AG20443 (cell line): ENCODE results near the gene PITX2.

Experiments
- DNase-seq: peaks from one replicate; pipeline ENCODE4 v3.0.0; 2012; ENCODE audit warnings: low spot score, mixed read lengths

PITX2 gene

DNA sequence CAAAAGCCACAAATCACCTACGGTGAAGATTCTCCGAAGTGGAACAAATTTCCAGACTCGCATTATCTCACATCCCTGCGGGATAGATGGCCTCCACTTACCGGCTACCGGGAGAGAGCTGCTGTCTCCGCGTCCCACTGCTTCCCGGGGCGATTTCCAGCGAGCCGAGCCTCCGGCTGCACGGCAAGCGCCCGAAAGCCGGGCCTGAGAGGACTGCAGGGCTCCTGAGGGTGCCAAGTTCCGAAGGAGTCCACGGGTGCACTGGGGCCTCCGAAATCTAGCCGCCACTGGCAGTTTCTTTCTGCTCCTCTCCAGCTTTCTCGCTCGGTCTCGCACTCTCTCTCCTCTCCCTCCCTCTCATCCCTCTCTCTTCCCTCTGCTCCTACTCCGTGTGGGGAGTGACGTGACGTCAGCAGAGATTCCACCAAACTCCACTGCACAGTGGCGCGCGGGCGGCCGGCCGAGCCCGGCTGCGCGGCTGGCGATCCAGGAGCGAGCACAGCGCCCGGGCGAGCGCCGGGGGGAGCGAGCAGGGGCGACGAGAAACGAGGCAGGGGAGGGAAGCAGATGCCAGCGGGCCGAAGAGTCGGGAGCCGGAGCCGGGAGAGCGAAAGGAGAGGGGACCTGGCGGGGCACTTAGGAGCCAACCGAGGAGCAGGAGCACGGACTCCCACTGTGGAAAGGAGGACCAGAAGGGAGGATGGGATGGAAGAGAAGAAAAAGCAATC lies 14.0 kb upstream of the PITX2 start:
- peak; percentile 94 for DNase-seq

DNA sequence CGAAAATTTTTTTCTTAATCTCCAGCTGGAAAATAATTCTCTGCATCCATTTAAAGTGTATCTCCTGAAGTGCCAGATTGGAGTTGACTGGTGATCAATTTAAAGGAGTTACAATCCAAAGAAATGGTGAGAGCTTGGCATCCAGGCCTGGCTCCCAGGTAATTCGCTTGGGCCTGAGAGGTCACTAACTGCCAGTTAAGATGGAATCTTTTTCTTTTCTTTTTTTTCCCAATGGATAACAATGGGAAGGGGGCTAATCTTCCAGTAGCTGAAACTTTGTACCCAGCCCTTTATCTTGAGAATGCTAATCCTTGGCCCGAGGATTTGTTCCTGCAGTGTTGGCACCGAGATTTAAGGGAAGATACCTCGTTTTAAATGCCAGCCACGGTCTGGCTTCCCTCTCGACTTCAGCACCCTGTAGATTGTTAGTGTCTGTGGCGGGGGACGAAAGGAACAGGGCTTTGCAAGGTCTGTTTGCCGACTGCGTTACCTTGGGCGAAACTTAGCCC lies 13.3 kb upstream of the PITX2 start:
- no peak for DNase-seq

DNA sequence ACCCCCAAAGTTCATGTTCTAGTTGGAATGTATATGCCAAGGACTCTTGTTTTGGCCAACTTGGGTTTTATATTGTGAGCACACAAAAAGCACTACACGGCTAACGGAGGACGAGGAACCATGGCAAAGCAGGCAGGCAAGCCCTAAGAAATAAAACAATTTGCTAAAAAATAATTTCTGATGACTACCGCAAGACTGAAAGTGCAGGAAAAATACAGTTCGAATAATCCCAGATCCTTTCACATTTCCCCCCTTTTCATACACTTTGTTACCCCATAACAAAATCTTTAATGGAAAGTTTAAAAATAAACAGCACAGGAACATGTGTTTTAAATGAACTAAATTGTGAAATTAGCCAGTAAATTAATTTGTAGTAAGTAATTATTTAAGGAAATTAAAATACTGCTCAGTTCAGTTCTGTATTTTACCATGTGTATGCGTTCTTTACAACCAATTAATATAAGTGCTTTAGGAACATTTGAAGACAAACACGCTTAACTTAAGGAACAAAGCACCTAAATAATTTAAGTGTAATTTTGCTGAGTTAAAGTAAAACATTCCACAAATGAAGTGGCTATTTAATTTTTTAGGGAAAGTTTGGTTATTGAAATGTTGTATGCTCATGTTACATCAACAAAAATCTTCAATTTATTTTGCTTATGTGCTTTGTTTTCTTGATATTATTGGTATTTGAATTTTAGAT lies 12.4 kb upstream of the PITX2 start:
- no peak for DNase-seq

DNA sequence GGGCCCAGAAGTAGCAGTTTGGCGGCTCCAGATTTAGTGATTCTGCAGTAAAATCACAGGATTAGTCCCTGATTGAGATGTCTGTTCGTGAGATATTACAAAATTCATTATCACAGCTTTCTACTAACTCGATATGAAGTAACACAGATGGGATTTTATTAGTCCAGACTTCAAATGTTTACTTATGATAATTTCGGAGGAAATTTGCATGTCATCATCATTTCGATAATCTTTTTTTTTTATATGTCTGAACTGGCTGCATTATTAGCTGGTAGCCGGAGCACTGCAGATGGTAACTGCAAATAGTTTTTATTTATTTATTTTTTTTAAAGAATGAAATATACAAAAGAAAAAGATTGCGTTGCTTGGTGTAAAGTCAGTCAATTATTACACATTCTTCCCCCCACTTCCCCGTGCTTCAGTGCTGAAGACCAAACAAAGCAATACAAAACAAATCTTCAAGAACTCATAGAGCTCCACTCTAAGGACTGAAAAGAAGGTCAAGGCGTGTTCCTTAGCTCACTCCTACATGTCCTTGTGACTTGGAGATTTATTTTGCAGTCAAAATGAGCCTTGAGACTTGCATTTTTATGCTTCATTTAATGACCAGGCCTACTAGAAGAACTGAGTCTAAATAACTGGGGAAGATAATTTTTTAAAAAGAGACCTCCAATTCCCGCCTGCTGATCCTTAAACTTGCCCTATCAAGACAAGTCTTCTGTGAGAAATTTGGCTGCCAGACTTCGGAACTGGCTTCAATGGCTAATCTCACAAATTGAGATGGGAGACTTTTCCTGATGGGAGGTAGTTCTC lies 11.7 kb upstream of the PITX2 start:
- no peak for DNase-seq

DNA sequence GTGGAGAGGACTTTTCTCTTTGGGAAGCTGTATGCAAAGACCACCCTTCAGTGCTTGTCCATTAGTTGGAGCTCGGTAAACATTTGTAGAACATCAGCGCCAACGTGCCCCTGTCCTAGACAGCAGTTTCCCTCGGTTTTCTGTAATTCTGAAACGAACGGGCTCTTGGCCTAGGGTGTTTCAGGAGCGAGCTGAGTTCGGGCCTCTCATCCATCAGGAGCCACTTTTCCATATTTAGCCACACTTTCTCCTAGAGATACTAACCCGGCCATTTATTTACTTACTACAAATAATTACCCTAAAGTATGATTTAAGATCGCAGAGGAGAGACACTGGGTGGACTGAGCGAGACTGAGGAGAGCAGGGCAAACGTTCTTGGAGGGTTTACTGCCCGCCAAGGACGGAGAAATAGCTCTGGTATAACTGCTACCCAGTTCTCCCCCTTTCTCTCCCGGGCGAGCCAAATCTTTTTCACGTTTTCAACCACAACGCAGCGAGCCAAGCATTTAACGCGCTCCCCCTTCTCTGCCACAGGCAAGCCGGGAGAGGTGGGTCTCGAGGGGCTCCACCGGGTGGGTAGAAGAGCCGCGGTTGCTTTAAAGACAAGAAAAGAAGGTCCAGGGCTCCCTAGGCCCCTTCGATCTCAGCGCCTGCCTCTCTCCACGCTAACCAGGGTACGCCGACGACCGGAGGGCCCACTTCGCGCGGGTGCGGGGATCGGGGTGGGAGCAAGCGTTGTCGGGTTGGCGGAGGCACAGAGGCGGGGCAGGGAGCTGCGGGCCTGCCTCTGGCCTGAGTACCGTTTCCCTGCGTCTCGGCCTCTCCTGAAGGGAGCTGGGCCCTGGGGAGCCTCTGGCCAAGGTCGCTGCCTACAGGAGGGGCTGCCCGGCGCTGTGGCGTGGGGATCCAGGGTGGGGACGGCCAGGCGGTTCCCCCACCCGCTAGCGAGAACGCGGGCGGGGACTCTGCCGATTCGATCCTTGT lies 10.8 kb upstream of the PITX2 start:
- DNase-seq: no peak

DNA sequence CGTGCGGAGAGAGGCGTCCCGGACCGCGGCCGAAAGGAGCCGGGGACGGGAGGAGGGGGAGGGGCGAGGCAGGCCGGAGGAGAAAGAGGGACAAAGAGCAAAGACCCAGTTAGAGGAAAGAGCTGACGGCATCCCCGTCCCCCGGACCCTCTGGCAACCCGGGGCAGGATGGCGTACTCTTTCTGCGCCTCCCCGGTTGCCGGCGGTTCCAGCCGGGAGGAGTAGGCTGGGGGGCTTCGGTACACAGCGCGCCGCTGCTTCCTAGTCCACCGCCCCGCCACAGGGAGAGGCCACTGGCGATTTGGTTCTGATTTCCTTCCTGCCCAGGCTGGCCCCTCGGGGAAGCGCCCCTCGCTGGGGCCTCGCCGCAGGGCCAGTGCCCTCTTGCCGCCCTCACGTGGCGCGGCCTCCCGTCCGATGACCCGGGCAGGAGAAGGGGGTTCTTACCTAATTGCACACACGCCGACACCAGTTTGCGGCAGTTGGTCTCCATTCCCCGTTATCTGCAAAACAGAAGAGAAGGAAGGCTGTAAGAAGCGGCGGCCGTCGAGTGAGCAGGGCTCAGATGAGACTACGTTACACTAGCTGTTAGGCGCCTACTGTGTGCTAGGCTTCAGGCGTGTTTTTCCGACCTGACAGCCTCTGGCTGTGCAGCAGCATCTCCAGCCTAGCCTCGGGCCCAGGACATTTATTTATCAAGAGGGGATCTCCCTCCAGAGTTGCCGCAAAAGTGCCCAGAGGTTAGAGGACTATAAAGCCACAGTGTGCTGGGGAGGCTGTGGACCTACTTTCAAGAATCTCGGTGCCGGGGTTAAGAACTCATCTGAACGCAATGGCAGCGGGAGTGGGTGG lies 9.9 kb upstream of the PITX2 start:
- DNase-seq: no peak

DNA sequence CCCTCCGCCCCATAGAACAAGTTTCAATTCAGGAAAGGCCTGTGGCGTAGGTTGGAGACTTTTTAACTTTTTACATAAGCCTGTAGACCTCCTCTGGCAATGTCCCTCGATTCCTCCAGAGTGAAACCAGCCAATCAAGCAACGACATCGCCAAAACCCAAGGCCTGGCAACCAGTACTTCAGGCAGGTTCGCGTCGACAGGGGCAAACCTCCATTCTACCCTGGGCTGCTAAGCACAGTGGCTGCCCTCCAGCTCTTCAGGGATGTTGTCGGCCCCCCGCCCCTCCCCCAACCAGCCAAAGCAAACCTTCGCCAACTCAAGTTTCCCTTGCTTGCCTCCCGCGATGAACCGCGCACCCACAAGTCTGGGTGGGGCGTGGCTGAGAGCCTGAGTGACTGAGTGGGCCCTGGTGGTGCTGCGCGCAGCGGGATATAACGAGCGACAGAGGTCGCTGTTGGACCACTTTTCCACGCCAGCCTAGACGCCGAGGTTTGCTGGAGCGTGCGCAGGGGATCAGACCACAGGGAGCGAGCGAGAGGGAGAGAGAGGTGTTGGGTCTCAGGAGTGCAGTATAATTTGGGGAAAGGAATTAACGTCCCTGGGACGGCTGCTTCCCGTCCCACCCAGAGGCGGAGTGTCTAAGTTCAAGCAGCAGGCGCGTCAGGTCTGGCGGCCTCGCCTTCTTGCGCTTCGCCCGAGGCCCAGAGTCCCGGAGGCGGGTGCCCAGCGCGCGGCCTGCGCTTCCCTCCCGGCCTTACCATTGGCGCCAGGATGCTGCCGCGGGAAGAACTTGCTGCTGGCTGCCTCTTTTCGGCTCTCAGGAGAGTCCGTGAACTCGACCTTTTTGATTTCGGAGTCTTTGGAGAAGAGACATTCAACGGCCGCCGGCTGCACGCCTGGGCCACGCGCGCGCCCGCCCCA lies 9.0 kb upstream of the PITX2 start:
- DNase-seq: peak; percentile 31

DNA sequence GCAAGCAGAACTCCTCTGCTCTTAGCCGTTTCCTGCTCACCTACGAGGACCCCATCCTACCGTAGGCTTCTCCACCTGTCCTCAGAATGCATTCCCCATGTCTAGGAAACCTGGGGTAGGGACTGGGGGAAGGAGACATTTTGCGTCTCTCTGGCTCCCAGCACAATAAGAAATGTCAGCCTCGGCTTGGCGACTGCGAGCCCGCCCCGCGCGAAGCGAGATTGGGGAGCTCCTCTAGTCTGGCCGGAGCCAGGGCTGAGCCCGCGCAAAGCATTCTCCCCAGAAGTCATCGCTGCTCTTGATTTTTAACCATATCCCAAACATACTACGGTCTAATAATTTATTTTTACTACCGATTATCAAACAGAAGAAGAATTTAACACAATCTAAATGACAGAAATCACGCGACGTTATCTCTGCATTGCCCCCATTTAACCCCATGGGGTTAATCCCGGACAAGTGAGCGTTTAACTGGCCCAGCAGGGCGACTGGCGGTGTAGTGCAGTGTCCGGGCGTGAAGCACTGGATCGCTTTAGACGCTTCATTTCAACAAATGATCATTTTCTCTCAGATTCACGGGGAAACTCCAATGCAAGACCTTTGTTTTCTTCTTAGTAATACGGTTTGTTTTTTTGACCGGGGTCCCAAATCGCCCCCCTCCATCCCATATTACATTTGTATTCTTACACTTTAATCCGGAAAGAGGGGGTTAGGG lies 8.0 kb upstream of the PITX2 start:
- no peak for DNase-seq

DNA sequence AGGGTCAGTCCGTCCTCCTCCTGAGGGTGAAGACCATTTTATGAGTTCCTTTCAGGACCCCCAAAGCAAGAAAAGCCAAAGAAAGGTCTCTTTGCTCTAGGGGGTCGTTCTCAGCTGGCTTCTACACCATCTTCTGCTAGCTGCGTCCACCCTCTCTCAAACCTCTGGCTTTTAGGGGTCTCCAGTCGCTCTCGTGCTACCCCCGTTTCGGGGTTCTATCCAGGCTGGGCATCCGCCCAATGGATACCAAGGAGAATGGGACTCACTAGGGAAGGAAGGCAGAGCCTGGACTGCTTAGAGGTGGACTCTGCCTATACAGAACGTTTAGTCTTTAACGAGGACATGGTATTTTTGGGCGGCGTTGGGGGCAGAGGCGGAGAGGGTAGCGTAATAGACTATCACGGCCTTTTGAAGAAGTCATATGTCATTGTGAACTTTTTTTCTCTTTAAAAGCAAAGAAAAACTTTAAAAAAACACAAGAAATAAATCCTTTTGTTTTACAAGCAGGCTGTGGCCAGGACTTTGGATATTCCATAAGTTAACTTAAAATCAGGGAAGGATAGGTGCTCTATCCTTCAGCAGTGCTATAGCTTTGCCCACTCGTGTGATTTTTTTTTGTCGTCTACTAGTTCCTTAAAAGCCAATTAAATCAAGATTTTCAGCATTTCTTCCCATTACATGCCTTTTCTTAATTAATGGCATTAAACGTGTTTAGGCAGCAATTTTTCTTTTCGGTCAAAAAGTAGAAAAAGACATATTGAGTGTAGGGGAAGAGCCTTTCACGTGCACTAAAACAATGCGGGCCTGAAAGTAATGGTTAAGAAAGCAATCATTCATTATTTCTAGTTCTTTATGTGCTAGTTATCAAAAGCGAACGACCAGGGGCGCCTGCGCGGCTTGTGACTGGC lies 7.2 kb upstream of the PITX2 start:
- no peak for DNase-seq

DNA sequence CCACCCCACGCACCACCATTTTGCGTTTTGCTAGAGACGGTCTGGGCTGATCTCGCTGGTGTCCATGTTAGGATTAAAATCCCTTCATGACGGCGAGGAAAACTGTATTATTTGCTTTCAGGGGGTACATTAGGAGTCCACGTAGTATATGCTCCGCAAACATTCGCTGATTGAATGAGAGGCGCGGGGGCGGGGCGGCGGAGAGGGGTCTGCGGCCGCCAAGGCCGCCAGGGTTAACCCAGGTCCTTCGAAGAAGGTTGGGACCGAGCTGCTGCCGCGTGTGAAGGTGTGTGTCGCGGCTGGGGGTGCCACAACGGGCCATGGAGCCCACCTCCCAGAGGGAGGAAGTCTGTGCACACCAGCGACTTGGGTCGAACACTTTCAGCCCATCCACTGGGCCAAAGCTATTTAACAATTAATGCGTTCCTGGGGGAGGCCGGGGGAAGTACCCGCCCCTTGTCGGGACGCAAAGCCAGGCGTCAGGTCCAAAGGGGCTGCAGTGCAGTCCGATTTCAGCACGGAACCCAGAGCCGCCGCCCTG lies 6.4 kb upstream of the PITX2 start:
- DNase-seq: no peak

DNA sequence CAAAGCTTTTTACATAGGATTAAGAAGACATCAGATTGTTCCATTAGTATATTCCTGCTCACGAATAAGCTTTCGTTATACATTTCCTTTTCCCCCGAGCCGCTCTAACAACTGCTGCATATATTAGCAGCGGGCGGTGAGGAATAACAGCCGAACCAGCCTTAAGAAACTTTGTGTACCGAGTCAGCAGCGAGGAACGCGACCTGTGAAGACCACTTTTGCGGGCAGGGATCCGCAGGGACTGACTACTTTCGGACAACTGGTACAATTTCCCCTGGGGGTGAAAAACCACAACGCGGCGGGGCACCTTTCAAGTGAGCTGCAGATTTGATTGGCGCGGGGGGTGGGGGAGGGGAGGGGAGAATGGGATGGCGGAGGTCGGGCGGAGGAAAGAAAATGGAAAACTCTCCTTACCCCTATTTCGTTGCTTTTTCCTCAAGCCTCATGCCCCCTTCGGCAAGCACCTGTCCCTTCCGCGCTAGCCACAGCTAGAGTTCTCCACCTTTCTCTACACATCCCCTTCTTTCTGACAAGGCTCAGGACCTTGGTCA lies 5.9 kb upstream of the PITX2 start:
- DNase-seq: no peak

DNA sequence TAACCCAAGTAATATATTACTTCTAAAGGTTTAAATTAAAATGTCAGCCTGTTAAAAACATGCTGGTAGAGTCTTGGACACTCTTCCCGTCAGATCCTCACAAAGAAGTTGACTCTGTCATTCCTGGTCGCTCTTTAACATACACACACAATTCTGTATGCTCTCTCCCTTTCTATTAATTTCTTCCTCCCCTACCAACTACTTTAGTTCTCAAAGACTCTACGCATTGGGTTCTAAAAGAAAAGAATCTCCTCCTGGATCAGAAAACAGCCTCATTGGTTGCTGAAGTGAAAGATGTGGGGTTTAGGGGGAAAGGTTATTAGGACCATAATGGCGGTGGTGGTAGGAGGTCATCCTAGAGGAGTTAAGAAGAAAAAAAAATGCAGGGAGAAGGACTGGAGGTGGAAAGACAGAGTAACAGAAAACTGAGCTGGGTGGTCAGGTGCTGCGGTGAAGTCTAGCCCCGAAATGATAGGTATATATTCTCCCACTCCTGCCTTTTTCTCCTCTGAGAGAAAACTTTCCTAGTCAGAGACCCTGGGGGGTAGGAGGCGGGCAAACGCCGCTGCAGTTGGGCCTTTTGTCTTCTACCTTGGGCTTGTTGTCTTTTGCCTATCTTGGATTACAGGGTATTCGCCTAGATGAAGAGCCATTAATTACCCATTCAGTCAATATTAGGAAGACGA lies 5.2 kb upstream of the PITX2 start:
- no peak for DNase-seq

DNA sequence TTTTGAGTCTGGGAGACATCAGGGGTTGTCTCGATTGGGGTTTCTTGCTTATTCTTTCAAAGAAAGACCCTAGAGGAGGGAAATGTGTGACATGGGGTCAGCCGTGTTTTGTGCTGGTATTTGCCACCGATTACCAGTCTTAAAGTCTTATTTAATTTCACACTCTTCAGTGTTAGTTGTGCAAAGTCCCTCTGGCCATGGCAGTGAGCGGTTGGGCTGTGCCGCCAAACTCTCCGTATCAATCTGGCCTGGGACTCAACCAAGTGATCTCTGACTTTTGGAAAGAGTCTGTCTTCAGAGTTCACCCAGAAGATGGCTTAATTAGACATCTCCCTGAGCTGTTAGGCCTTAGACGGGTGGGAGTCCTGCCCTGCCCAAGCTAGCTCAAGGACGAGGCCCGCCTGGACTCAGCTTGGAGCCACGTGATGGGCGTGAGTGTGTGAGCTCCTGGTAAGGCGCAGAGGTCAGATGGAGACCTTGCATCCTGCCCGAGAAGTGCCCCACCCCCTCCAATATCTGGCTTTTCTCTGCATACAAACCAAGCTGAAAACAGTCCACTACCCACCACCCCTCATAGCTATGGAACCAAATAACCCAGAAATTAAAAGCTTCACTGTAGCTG lies 3.8 kb upstream of the PITX2 start:
- no peak for DNase-seq

DNA sequence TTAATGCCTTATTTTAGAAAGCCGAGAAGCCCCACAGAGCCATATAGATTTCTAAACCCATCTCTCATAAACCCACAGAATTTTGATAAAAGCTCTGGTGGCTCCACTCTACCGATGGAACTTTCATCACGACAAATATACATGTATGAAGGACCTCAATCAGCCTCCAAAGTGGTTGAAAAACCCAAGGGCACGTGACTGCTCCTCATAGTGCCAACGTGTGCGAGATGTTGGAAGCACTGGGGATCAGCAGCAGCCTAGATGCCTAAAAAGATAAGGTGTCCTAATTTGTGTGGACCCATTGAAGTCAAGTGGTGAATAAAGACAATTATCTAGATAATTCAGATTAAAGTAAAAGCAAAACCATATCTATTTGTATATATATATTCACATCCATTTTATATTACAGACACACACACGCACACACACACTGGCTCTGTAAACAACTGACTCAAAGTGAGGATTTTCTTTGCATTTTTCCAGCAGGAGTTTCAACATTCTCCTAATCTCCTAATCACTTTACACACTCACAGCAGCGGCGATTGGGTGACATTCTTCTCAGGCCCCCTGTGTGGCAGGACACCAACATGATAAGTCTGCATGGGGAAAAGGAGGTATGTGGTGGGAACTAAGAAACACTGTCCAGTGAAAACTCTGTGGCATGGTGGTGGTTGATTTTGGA lies 2.8 kb upstream of the PITX2 start:
- DNase-seq: no peak

DNA sequence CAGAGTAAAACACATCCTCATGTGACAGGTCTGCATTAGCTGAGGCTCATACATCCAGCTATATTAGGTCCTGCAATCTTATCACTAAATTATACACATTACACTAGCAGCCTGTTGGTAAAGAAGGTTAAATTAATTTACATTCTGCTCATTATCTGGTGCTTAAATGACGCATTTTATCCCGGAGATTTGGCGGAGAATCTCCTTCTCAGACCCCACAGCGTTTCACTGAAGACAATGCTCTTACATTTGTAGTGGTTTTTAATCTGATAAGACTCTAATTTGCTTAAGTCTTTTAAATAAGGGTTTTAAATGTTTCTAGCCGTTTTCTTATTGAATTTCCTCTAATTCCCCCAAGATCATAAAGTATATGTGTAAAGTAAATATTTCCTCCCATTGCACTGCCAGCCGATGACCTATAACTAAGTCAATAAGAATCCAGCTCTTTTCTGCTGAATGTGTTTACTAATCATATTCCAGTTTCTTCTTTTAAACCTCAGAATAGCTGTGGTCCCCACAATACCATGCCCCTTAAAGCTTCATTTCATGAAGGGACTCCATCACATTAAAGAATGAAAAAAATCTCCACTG lies 2.1 kb upstream of the PITX2 start:
- DNase-seq: no peak
